ENCODE data around the gene RNH1. TPM values are rescaled to one million over a fixed set of nuclear protein-coding genes. Genes with fewer than 3 reads are reported as not detected.
A peak's percentile ranks its signal among the peaks of the same experiment; 100 is the strongest.

RNH1 gene
- 10 to 100 TPM; 88.9 to 95.3 TPM for total RNA-seq

DNA sequence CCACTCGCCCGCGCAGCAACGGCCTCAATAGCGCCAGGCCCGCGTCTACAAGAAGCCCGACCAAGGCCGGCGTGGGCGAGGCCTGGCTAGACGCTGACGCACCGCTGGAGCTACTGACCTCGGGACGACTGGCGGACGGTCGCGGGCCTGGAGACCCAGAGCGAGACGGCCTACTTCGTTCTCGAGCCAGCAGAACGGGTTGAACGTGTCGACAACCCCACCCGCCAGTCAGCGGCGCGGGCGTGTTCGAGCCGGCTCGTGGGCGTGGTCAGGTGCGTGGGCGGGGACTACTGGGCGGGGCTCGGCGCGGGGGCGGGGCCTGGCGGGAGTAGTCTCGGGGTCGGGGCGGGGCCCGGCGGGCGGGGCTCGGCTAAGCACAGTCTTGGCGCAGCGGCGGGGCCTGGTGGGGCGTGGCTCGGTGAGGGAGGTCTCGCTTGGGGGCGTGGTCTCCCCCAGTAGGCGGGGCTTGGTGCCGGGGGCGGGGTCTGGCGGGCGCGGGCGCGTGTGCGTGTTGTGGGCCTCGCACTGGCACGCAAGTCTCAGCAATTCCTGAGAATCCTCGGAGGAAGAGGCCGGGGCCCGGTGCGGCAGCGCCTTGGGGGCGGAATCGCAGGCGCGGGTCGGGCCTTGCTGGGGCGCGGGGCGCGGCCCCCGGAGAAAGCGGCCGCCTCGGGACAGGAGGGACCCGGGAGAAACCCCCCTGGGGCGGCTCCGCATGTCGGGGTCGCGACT lies at the start of gene RNH1:
RNH1 (minus strand) TSS at position 248 of the 732 bp plus-strand sequence. CDS start 5,080 bp downstream, outside the sequence.
- ATAC-seq (replicated peaks in 1 of 2) (peak; percentile 77 to 80), DNase-seq (peak; percentile 100)
- H3K4me3 Mint-ChIP-seq: peak within 1 kb of the TSS; percentile 97
- peak within 1 kb of the TSS; percentile 98 for H3K27ac Mint-ChIP-seq
- peaks cover 2 to 4% of the 10 kb centered on the region in 2 donors for H3K36me3 Mint-ChIP-seq (ENCODE audit: insufficient read depth in 2 of 2)
- H3K4me1 Mint-ChIP-seq (ENCODE audit: low read depth): peaks cover 29% of the 10 kb centered on the region
- no peaks in the 10 kb centered on the region for H3K9me3 Mint-ChIP-seq
- no peaks in the 10 kb centered on the region for H3K27me3 Mint-ChIP-seq (ENCODE audit: low read depth)

DNA sequence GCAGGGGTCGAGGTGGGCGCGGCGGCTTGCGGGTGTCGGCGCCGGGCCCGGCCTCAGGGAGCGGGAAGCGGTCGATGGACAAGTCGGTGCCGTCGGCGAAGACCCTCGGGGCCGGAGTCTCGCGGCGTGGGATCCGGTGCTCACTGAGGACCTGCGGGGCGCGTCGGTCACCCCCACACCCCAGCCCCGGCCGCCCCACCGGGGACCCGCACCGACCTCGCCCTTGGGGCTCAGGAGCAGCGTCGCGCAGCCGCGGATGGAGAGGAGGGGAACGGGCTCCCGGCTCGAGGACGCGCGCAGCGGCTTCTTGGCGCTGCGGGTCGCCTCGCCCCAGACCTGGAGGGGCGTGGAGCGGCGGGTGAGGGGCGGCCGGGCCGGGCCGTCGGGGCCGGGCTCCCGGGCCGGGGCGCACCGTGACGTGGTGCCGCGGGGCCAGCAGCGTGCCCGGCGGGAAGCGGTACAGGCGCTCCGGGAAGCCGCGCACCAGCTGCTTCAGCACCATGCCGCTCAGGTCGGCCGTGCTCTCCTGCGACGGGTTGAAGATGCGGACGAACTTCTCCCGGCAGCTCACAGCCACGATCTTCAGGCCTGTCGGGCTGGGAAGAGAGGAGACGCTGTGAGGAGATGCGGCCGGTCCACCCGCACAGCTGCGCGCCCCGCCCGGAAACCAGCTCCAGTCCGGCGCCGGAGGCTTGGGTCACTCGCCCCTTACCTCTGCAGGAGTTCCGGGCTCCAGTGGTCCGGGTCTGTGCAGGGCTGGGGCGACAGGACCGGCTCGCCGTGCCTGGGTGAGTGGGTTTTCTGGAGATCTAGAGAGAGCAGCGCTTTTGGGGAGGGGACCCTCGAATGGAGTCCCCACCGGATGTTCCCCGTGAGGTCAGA lies 49.0 kb upstream of the RNH1 start:
- peak overlapping the region; percentile 29 to 60 for H3K4me3 Mint-ChIP-seq
- no peak for DNase-seq
- no peaks in the 10 kb centered on the region for H3K36me3 Mint-ChIP-seq (ENCODE audit: insufficient read depth in 2 of 2)
- ATAC-seq (replicated peaks in 1 of 2): no peak
- peaks cover 15% of the 10 kb centered on the region for H3K27me3 Mint-ChIP-seq (ENCODE audit: low read depth)
- peaks cover 5% of the 10 kb centered on the region for H3K4me1 Mint-ChIP-seq (ENCODE audit: low read depth)
- H3K9me3 Mint-ChIP-seq: no peaks in the 10 kb centered on the region
- H3K27ac Mint-ChIP-seq: no peak overlapping the region

DNA sequence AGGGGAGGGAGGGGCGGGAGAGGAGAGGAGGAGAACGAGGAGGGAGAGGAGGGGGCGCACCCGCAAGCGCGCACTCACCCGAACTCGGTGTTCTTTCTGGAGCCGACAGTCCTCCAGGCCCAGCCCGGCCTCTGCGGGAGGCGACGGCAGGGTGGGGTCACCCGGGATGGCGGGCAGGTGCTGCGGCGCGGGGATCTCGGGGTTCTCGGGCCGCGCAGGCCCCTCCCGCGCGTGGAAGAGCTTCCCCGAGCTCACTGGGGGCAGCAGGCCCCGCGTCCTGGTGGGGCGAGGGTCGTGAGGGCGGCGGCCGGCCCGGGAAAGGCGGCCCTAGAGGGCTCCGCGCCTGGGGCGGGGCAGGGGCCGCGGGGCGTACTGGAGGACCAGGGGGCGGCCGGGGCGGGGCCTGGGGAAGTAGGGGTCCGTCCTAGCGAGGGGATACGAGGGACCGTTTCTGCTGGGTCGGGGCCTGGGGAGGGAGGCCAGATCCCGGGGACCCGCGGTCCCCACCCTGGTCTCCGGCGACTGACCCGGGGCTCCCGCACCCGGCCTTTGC lies 48.3 kb upstream of the RNH1 start:
- Mint-ChIP-seq H3K36me3 (ENCODE audit: insufficient read depth in 2 of 2) (no peaks in the 10 kb centered on the region), H3K4me3 (peak overlapping the region in 1 of 2 donors; percentile 51), H3K9me3 (no peaks in the 10 kb centered on the region), H3K4me1 (ENCODE audit: low read depth) (peaks cover 5% of the 10 kb centered on the region), H3K27ac (no peak overlapping the region), H3K27me3 (ENCODE audit: low read depth) (peaks cover 15% of the 10 kb centered on the region)
- no peak for DNase-seq
- peak; percentile 8 to 10 for ATAC-seq (replicated peaks in 1 of 2)

DNA sequence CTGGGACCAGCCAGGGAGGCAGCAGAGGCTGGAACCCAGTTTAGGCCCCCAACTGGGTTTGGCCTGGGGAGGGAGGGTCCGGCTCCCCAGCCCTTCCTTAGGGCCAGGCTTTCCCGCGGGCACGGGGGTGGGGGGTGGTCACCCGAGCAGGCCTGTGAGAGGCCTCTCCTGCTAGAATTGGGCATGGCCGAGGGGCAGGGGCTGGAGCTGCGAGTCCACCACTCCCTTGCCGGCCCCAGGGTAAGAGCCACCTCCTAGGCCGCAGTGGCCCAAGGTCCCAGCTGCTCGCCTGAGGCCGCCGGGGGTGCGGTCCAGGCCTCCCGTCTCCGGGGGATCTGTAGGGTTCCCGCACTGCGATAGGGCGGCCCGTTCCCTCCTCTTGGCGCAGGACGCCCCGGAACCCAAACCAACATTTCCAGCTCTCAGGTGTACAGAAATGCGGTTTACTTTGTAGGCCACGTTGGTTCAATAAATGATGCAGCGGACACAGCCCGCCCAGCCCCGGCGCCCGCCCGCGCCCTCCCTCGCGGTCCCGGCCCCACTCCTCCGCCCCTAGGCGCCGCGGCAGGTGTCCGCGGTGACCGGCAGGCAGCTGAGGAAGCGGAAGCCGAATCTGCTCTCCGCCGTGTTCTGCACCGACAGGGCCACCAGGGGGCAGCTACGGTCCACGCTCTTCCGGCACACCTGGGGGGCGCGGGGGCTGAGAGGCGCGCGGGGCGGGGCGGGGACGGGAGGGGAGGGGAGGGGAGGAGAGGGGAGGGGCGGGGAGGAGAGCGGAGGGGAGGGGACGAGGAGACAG lies 47.6 kb upstream of the RNH1 start:
- peak; percentile 80 to 82 for DNase-seq
- Mint-ChIP-seq H3K4me3 (peak overlapping the region; percentile 36 to 62), H3K4me1 (ENCODE audit: low read depth) (no peaks in the 10 kb centered on the region), H3K36me3 (ENCODE audit: insufficient read depth in 2 of 2) (no peaks in the 10 kb centered on the region), H3K9me3 (no peaks in the 10 kb centered on the region), H3K27me3 (ENCODE audit: low read depth) (peaks cover 15% of the 10 kb centered on the region), H3K27ac (no peak overlapping the region)
- ATAC-seq (replicated peaks in 1 of 2): peak; percentile 81 to 87

DNA sequence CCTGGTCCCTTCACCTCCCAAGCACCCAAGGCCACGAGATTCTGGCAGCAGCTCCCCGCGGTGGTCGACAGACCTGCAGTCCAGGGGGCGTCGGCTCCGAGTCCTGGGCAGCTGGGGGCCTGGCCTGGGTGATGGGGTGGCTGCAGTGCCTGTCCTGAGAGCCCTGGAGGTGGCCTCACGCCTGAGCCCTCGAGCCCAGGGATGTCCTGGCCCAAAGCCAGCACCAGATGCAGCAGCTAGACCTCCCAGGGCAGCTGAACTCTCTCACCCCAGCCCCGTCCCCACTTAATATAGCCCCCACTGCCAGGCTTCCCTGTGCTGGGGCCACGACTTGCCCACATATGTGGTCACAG lies 46.9 kb upstream of the RNH1 start:
- Mint-ChIP-seq H3K4me3 (peak overlapping the region in 1 of 2 donors; percentile 27), H3K36me3 (ENCODE audit: insufficient read depth in 2 of 2) (no peaks in the 10 kb centered on the region), H3K4me1 (ENCODE audit: low read depth) (peaks cover under 1% of the 10 kb centered on the region), H3K27me3 (ENCODE audit: low read depth) (peaks cover 15% of the 10 kb centered on the region), H3K9me3 (no peaks in the 10 kb centered on the region), H3K27ac (no peak overlapping the region)
- ATAC-seq (replicated peaks in 1 of 2): no peak
- no peak for DNase-seq

DNA sequence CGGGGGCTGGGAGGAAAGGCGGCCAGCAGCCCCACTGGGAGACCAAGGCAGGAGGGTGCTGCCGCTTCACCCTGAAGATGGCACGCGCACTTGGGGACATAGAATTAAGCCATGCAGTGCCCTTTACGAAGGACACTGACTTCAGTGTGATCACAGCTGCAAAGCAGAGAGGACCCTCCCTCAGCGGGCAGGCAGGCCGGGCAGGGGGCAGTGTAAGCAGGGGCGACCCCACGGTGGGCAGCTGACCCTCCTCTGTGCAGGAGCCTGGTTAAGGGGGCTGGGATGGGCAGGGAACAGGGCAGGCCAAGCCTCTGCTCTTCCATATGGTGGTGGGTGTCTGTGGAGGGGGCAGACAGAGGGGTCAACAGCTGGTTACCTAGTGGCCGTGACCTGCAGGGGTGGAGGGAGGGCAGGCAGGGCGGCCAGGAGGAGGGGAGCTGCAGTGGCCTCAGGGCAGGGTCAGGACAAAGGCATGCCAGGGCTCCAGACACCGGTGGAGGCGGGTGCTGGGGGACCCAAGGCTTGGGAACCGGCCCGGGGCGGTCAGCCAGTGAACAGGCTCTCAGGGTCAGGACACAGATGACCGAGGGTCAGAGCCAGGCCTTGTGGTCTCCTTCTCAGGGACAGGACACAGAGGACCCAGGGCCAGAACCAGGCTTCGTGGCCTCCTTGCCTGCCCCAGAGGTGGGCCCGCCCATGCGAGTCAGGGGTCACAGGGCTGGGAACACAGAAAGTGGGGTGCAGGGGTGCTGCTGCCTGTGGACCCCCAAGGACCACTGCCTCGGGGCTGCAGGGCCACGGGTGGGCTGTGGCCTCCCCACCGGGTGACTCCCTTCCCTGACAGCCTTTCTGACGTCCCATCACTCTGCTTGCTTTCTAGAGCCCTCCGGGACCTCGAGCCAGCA lies 46.3 kb upstream of the RNH1 start:
- H3K9me3 Mint-ChIP-seq: no peaks in the 10 kb centered on the region
- DNase-seq (no peak), ATAC-seq (replicated peaks in 1 of 2) (no peak)
- H3K27ac Mint-ChIP-seq: no peak overlapping the region
- H3K27me3 Mint-ChIP-seq (ENCODE audit: low read depth): peaks cover 15% of the 10 kb centered on the region
- peak overlapping the region in 1 of 2 donors; percentile 27 for H3K4me3 Mint-ChIP-seq
- peaks cover 4% of the 10 kb centered on the region for H3K4me1 Mint-ChIP-seq (ENCODE audit: low read depth)
- H3K36me3 Mint-ChIP-seq (ENCODE audit: insufficient read depth in 2 of 2): no peaks in the 10 kb centered on the region

DNA sequence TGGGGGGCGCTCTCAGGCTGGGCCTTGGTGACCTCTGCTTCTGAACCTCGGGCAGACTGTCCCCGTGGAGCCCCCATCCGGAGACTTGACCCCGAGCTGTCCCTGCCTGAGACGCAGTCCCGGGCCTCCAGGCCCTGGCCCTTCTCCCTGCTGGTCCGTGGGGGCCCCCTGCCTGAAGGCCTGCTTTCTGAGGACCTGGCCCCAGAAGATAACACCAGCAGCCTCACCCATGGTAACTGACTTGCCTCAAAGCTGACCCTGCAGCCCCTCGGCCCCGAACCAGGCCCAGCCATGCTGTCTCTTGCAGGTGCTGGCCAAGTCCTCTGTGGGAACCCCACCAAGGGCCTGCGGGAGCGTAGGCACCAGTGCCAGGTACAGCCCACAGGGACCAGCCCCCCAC lies 44.6 kb upstream of the RNH1 start:
- DNase-seq (no peak), ATAC-seq (replicated peaks in 1 of 2) (no peak)
- Mint-ChIP-seq H3K36me3 (ENCODE audit: insufficient read depth in 2 of 2) (no peaks in the 10 kb centered on the region), H3K9me3 (no peaks in the 10 kb centered on the region), H3K4me1 (ENCODE audit: low read depth) (peaks cover 4% of the 10 kb centered on the region), H3K27me3 (ENCODE audit: low read depth) (peaks cover 4% of the 10 kb centered on the region), H3K27ac (no peak overlapping the region), H3K4me3 (no peak overlapping the region)

DNA sequence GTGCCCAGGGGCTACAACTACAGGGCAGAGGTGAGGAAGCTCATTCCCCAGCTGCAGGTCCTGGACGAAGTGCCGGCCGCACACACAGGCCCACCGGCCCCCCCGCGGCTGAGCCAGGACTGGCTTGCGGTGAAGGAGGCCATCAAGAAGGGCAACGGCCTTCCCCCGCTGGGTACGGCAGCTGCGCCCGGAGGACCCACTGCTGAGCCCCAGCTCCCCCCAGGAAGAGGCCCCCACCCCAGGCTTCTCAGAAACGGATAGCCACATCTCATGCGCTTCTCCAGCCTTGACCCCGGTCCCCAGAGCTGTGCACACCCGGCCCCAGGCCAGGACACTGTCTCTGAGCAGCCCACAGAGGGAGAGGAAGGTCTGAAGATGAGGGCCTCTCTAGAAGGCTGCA lies 44.1 kb upstream of the RNH1 start:
- ATAC-seq (replicated peaks in 1 of 2): no peak
- no peaks in the 10 kb centered on the region for H3K27me3 Mint-ChIP-seq (ENCODE audit: low read depth)

DNA sequence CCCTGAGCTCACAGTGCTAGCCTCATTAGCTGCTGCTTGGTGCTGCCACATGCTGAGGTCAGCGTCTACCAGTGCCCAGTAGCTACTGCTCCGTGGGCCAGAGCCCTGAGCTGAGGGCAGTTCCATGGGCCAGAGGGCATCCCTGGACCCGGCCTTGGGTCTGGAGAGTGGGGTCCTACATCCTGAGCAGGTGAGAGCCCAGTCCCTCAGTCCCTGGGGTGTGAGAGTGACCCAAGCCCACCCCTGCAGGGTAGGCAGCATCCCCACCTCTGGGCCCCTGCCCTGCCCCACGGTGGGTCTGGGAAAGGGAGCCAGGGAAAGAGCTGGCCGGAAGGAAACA lies 43.7 kb upstream of the RNH1 start:
- ATAC-seq (replicated peaks in 1 of 2) (no peak), DNase-seq (no peak)
- no peaks in the 10 kb centered on the region for H3K36me3 Mint-ChIP-seq (ENCODE audit: insufficient read depth in 2 of 2)
- no peaks in the 10 kb centered on the region for H3K9me3 Mint-ChIP-seq
- peaks cover 4% of the 10 kb centered on the region for H3K4me1 Mint-ChIP-seq (ENCODE audit: low read depth)
- no peak overlapping the region for H3K27ac Mint-ChIP-seq
- no peak overlapping the region for H3K4me3 Mint-ChIP-seq
- H3K27me3 Mint-ChIP-seq (ENCODE audit: low read depth): no peaks in the 10 kb centered on the region

More for the DNA sequence above, 44.1 kb upstream of the RNH1 start:
- H3K4me3 Mint-ChIP-seq: no peak overlapping the region
- H3K27ac Mint-ChIP-seq: no peak overlapping the region
- no peaks in the 10 kb centered on the region for H3K36me3 Mint-ChIP-seq (ENCODE audit: insufficient read depth in 2 of 2)
- H3K4me1 Mint-ChIP-seq (ENCODE audit: low read depth): peaks cover 4% of the 10 kb centered on the region
- H3K9me3 Mint-ChIP-seq: no peaks in the 10 kb centered on the region
- DNase-seq: no peak

DNA sequence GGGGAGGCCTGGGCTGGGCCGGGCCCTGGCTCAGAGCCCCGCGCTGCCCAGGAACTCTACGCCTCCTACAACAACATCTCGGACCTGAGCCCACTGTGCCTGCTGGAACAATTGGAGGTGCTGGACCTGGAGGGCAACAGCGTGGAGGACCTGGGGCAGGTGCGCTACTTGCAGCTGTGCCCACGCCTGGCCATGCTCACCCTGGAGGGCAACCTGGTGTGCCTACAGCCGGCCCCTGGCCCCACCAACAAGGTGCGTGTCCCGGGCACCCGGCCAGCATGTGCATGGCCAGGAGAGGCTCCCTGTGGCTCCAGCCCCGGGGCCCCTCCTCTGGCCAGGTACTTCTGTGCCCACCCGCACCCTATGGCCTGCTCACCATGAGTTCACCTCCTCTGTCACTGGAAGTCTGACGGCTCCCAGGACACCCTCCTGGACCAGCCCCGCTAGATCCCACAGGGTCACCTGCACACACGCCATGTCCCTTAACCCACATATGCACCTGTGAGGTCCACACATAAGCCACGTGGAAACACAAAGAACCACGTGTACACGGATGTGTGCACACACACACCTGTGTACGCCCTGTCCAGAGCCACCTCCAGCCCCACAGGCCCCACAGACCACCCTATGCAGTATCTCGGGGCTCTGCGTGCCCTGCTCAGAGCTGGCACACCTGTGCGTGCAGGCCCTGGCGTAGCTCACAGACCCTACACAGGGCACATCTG lies 43.1 kb upstream of the RNH1 start:
- Mint-ChIP-seq H3K4me3 (no peak overlapping the region), H3K4me1 (ENCODE audit: low read depth) (peaks cover 4% of the 10 kb centered on the region), H3K27ac (no peak overlapping the region), H3K36me3 (ENCODE audit: insufficient read depth in 2 of 2) (no peaks in the 10 kb centered on the region), H3K27me3 (ENCODE audit: low read depth) (no peaks in the 10 kb centered on the region), H3K9me3 (no peaks in the 10 kb centered on the region)
- DNase-seq (no peak), ATAC-seq (replicated peaks in 1 of 2) (no peak)

DNA sequence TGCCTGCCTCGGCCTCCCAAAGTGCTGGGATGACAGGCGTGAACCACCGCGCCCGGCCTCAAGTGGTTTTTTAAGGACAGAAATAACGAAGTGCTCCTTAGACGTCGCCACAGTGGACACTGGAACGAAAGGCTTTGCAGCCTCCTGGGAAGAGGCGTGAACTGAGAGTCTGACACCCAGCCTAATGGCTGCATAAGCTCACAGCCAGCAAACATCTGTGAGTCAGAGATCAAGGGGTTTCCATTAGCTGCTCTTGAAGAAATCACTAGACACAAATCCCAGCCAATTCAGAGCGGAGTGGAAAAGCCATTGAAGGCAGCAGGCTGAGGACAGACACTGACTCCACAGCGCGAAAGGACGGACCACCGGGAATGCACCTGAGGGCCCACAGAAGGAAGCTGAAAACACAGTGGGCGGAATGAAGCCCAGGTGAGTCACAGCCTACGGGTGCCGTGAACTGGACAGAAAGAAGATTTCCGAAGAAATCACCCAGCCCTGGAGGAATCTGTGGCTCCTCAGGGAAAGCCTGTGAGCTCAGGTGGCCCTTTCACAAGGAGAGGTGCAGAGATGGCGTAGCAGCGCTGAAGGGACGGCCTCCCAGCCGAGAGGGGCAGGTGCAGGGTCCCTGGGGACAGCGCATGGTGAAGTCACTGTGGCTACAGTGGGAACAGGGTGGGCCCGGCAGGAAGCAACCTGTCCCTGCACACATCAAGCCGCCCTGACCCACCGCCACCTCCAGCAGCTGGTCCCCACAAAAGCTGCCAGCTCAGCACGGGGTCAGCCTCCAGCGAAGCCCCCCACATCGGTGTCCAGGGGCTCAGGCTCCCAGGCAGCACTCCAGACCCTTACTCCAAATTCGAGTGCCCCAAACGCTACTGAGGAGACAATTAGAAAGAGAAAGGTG lies 41.9 kb upstream of the RNH1 start:
- no peaks in the 10 kb centered on the region for H3K36me3 Mint-ChIP-seq (ENCODE audit: insufficient read depth in 2 of 2)
- no peaks in the 10 kb centered on the region for H3K27me3 Mint-ChIP-seq (ENCODE audit: low read depth)
- DNase-seq: no peak
- H3K4me1 Mint-ChIP-seq (ENCODE audit: low read depth): peaks cover 4% of the 10 kb centered on the region
- H3K4me3 Mint-ChIP-seq: no peak overlapping the region
- no peaks in the 10 kb centered on the region for H3K9me3 Mint-ChIP-seq
- no peak overlapping the region for H3K27ac Mint-ChIP-seq
- ATAC-seq (replicated peaks in 1 of 2): no peak

All from activated T-cell treated with anti-CD3 and anti-CD28 coated beads, Interleukin-2, amount 50 U/mL, for 72 hours (primary cell).